Muscle layer of colon (tissue), 2 donors: ENCODE results near the gene TMEM108.

Experiments
- H3K27ac ChIP-seq: one replicate; pipeline ENCODE4 v1.7.0; 2013; ENCODE audit warnings: low read depth, mild to moderate bottlenecking, low read length, moderate library complexity
- H3K27me3 ChIP-seq, 2 donors: one replicate each; pipeline ENCODE4 v1.7.0; 2013; ENCODE audit warnings: low read length in 2 of 2, mild to moderate bottlenecking in 2 of 2; ENCODE audit not compliant: insufficient read depth in 2 of 2, control insufficient read depth in 1 of 2
- H3K36me3 ChIP-seq: one replicate; pipeline ENCODE4 v1.7.0; 2013; ENCODE audit warnings: mild to moderate bottlenecking, low read length; ENCODE audit not compliant: insufficient read depth
- H3K4me1 ChIP-seq: one replicate; pipeline ENCODE4 v1.7.0; 2013; ENCODE audit warnings: mild to moderate bottlenecking, low read length; ENCODE audit not compliant: insufficient read depth
- H3K4me3 ChIP-seq, 2 donors: one replicate each; pipeline ENCODE4 v1.7.0; 2013; ENCODE audit warnings: low read length in 2 of 2, low read depth in 1 of 2, mild to moderate bottlenecking in 1 of 2, moderate library complexity in 1 of 2
- H3K9ac ChIP-seq: one replicate; pipeline ENCODE4 v1.7.0; 2013; ENCODE audit warnings: low read length
- H3K9me3 ChIP-seq: one replicate; pipeline ENCODE4 v1.7.0; 2013; ENCODE audit warnings: mild to moderate bottlenecking, low read length
- donor health status: abdominal sarcoma.
- donor health status: Adenocarcinoma of cecum.

Gene TMEM108

GRCh38 chr3:133268726-133269134 lies 230.5 kb downstream of the TMEM108 start:
- Histone ChIP-seq H3K9me3 (no peaks in the 10 kb centered on the region), H3K27ac (no peak overlapping the region), H3K4me3 (no peak overlapping the region), H3K36me3 (no peaks in the 10 kb centered on the region), H3K27me3 (no peaks in the 10 kb centered on the region), H3K9ac (no peak overlapping the region), H3K4me1 (no peaks in the 10 kb centered on the region)

GRCh38 chr3:133269393-133269792 lies 231.2 kb downstream of the TMEM108 start:
- H3K36me3 ChIP-seq, result no peaks in the 10 kb centered on the region
- no peak overlapping the region for H3K27ac ChIP-seq
- H3K9ac ChIP-seq, result no peak overlapping the region
- H3K4me1 ChIP-seq, result no peaks in the 10 kb centered on the region
- no peaks in the 10 kb centered on the region for H3K9me3 ChIP-seq
- H3K27me3 ChIP-seq, result no peaks in the 10 kb centered on the region
- H3K4me3 ChIP-seq, result no peak overlapping the region

- Histone ChIP-seq H3K27me3 (no peaks in the 10 kb centered on the region), H3K9me3 (no peaks in the 10 kb centered on the region), H3K4me1 (no peaks in the 10 kb centered on the region), H3K27ac (no peak overlapping the region), H3K36me3 (no peaks in the 10 kb centered on the region), H3K4me3 (no peak overlapping the region), H3K9ac (no peak overlapping the region)
These were observed 232.4 kb downstream of the TMEM108 start for GRCh38 chr3:133270631-133271030.

- Histone ChIP-seq H3K27ac (no peak overlapping the region), H3K4me1 (no peaks in the 10 kb centered on the region), H3K27me3 (no peaks in the 10 kb centered on the region), H3K9ac (no peak overlapping the region), H3K36me3 (no peaks in the 10 kb centered on the region), H3K9me3 (no peaks in the 10 kb centered on the region), H3K4me3 (no peak overlapping the region)
These were observed 232.9 kb downstream of the TMEM108 start for GRCh38 chr3:133271042-133271441.

GRCh38 chr3:133271539-133271938 lies 233.3 kb downstream of the TMEM108 start:
- H3K36me3 ChIP-seq, result no peaks in the 10 kb centered on the region
- H3K4me1 ChIP-seq, result no peaks in the 10 kb centered on the region
- no peak overlapping the region for H3K27ac ChIP-seq
- no peaks in the 10 kb centered on the region for H3K9me3 ChIP-seq
- no peak overlapping the region for H3K4me3 ChIP-seq
- no peaks in the 10 kb centered on the region for H3K27me3 ChIP-seq
- no peak overlapping the region for H3K9ac ChIP-seq

GRCh38 chr3:133273346-133273745 lies 235.2 kb downstream of the TMEM108 start:
- no peak overlapping the region for H3K27ac ChIP-seq
- H3K9ac ChIP-seq, result no peak overlapping the region
- H3K27me3 ChIP-seq, result no peaks in the 10 kb centered on the region
- H3K9me3 ChIP-seq, result no peaks in the 10 kb centered on the region
- H3K36me3 ChIP-seq, result no peaks in the 10 kb centered on the region
- no peak overlapping the region for H3K4me3 ChIP-seq
- H3K4me1 ChIP-seq, result no peaks in the 10 kb centered on the region

- no peaks in the 10 kb centered on the region for H3K27me3 ChIP-seq
- H3K4me1 ChIP-seq, result no peaks in the 10 kb centered on the region
- H3K36me3 ChIP-seq, result no peaks in the 10 kb centered on the region
- no peak overlapping the region for H3K27ac ChIP-seq
- H3K9me3 ChIP-seq, result no peaks in the 10 kb centered on the region
- H3K9ac ChIP-seq, result no peak overlapping the region
- no peak overlapping the region for H3K4me3 ChIP-seq
These were observed 236.3 kb downstream of the TMEM108 start for GRCh38 chr3:133274477-133274876.

- no peaks in the 10 kb centered on the region for H3K27me3 ChIP-seq
- H3K9me3 ChIP-seq, result no peaks in the 10 kb centered on the region
- no peaks in the 10 kb centered on the region for H3K4me1 ChIP-seq
- no peak overlapping the region for H3K27ac ChIP-seq
- H3K9ac ChIP-seq, result no peak overlapping the region
- no peak overlapping the region for H3K4me3 ChIP-seq
- H3K36me3 ChIP-seq, result no peaks in the 10 kb centered on the region
These were observed 238.4 kb downstream of the TMEM108 start for GRCh38 chr3:133276594-133276993.

GRCh38 chr3:133277813-133278212 lies 239.6 kb downstream of the TMEM108 start:
- no peak overlapping the region for H3K27ac ChIP-seq
- no peaks in the 10 kb centered on the region for H3K36me3 ChIP-seq
- no peak overlapping the region for H3K4me3 ChIP-seq
- H3K4me1 ChIP-seq, result no peaks in the 10 kb centered on the region
- no peak overlapping the region for H3K9ac ChIP-seq
- H3K27me3 ChIP-seq, result no peaks in the 10 kb centered on the region
- no peaks in the 10 kb centered on the region for H3K9me3 ChIP-seq

- Histone ChIP-seq H3K4me1 (no peaks in the 10 kb centered on the region), H3K27ac (no peak overlapping the region), H3K36me3 (no peaks in the 10 kb centered on the region)
These were observed 240.3 kb downstream of the TMEM108 start for GRCh38 chr3:133278260-133279043.

GRCh38 chr3:133280586-133280985 lies 242.4 kb downstream of the TMEM108 start:
- Histone ChIP-seq H3K4me3 (no peak overlapping the region), H3K9me3 (no peaks in the 10 kb centered on the region), H3K27ac (no peak overlapping the region), H3K9ac (no peak overlapping the region), H3K27me3 (no peaks in the 10 kb centered on the region), H3K36me3 (no peaks in the 10 kb centered on the region), H3K4me1 (no peaks in the 10 kb centered on the region)

More at GRCh38 chr3:133278260-133279043, 240.3 kb downstream of the TMEM108 start:
- Histone ChIP-seq H3K4me3 (no peak overlapping the region), H3K9ac (no peak overlapping the region), H3K27me3 (no peaks in the 10 kb centered on the region), H3K9me3 (no peaks in the 10 kb centered on the region)

GRCh38 chr3:133282236-133282635 lies 244.0 kb downstream of the TMEM108 start:
- Histone ChIP-seq H3K4me3 (no peak overlapping the region), H3K36me3 (no peaks in the 10 kb centered on the region), H3K4me1 (no peaks in the 10 kb centered on the region), H3K27ac (no peak overlapping the region), H3K9ac (no peak overlapping the region), H3K9me3 (no peaks in the 10 kb centered on the region), H3K27me3 (no peaks in the 10 kb centered on the region)
